SHP77 (cell line): ENCODE results near the gene SLC25A46.
"Not testable (repeated sequence)": the region's sequence is repeated elsewhere in the genome, so short reads cannot be mapped to it uniquely, and the experiment has no call there.

Experiments
- DNase-seq, 2 experiments: peaks; one replicate each; lab custom pipeline; 2025; lab: John Stamatoyannopoulos, UW

SLC25A46 gene

GRCh38 chr5:110757118-110757729 lies 18.4 kb downstream of the SLC25A46 start:
- peak; percentile 24 to 59 for DNase-seq

GRCh38 chr5:110760158-110760557 lies 21.4 kb downstream of the SLC25A46 start:
- no peak for DNase-seq

GRCh38 chr5:110768138-110768860 lies 29.5 kb downstream of the SLC25A46 start:
- no peak for DNase-seq

- no peak for DNase-seq
These were observed 30.3 kb downstream of the SLC25A46 start for GRCh38 chr5:110769000-110769681.

GRCh38 chr5:110770286-110770685 lies 31.5 kb downstream of the SLC25A46 start:
- no peak for DNase-seq

GRCh38 chr5:110784901-110785300 lies 46.1 kb downstream of the SLC25A46 start:
- DNase-seq, result no peak

- DNase-seq, result no peak
These were observed 46.5 kb downstream of the SLC25A46 start for GRCh38 chr5:110785356-110785755.

- not testable (repeated sequence) for DNase-seq
These were observed 49.2 kb downstream of the SLC25A46 start for GRCh38 chr5:110788006-110788405.

GRCh38 chr5:110790673-110791072 lies 51.9 kb downstream of the SLC25A46 start:
- no peak for DNase-seq

GRCh38 chr5:110802998-110803397 lies 64.2 kb downstream of the SLC25A46 start:
- DNase-seq, result no peak

GRCh38 chr5:110803467-110804326 lies 64.9 kb downstream of the SLC25A46 start:
- DNase-seq, result no peak

GRCh38 chr5:110807169-110807568 lies 68.4 kb downstream of the SLC25A46 start:
- DNase-seq, result no peak

GRCh38 chr5:110809006-110809405 lies 70.2 kb downstream of the SLC25A46 start:
- DNase-seq, result no peak
